GM19372 (cell line): Measurements from ENCODE around the gene KIT.

Experiments
- ATAC-seq: cut with Tn5 transposase; IDR thresholded peaks from one replicate; pipeline ENCODE4 v1.9.1; 2021; ENCODE audit warnings: mild to moderate bottlenecking, low read depth, moderate library complexity; ENCODE audit not compliant: unreplicated experiment

KIT gene

GRCh38 chr4:54695788-54696187 lies 38.0 kb downstream of the KIT start:
- no peak for ATAC-seq

- ATAC-seq, result no peak
Measured at GRCh38 chr4:54696649-54697048, 38.9 kb downstream of the KIT start.

GRCh38 chr4:54700986-54701385 lies 43.2 kb downstream of the KIT start:
- no peak for ATAC-seq

- ATAC-seq, result no peak
Measured at GRCh38 chr4:54703182-54703581, 45.4 kb downstream of the KIT start.

GRCh38 chr4:54707406-54707805 lies 49.6 kb downstream of the KIT start:
- no peak for ATAC-seq

- ATAC-seq, result no peak
Measured at GRCh38 chr4:54708339-54709279, 50.9 kb downstream of the KIT start.

- no peak for ATAC-seq
Measured at GRCh38 chr4:54709400-54709799, 51.6 kb downstream of the KIT start.

GRCh38 chr4:54712206-54712605 lies 54.4 kb downstream of the KIT start:
- no peak for ATAC-seq

GRCh38 chr4:54714631-54715030 lies 56.9 kb downstream of the KIT start:
- no peak for ATAC-seq

GRCh38 chr4:54716478-54717065 lies 58.8 kb downstream of the KIT start:
- no peak for ATAC-seq

GRCh38 chr4:54717694-54718093 lies 59.9 kb downstream of the KIT start:
- ATAC-seq, result no peak

GRCh38 chr4:54719378-54719777 lies 61.6 kb downstream of the KIT start:
- ATAC-seq, result no peak

GRCh38 chr4:54723220-54723619 lies 65.5 kb downstream of the KIT start:
- ATAC-seq, result no peak

- ATAC-seq, result no peak
Measured at GRCh38 chr4:54723820-54724219, 66.1 kb downstream of the KIT start.

GRCh38 chr4:54726907-54727306 lies 69.2 kb downstream of the KIT start:
- peak; percentile 31 for ATAC-seq

- peak; percentile 58 for ATAC-seq
Measured at GRCh38 chr4:54727346-54727745, 69.6 kb downstream of the KIT start.

GRCh38 chr4:54728368-54728767 lies 70.6 kb downstream of the KIT start:
- no peak for ATAC-seq

- ATAC-seq, result no peak
Measured at GRCh38 chr4:54729256-54729655, 71.5 kb downstream of the KIT start.

GRCh38 chr4:54730581-54730980 lies 72.8 kb downstream of the KIT start:
- ATAC-seq, result no peak

GRCh38 chr4:54731552-54731951 lies 73.8 kb downstream of the KIT start:
- ATAC-seq, result no peak

- ATAC-seq, result no peak
Measured at GRCh38 chr4:54731976-54732375, 74.2 kb downstream of the KIT start.

- no peak for ATAC-seq
Measured at GRCh38 chr4:54737421-54737820, 79.7 kb downstream of the KIT start.
